ENCODE results near the gene ZRSR2.
"Not testable (repeated sequence)": the region's sequence is repeated elsewhere in the genome, so short reads cannot be mapped to it uniquely, and the experiment has no call there.

The ZRSR2 gene

GRCh38 chrX:15829217-15829616 lies 38.9 kb downstream of the ZRSR2 start:
- no peak for DNase-seq (ENCODE audit: low read depth)
- H3K4me3 ChIP-seq (ENCODE audit: control insufficient read depth, low read depth, low read length): no peak overlapping the region
- no peak for TF ChIP-seq CTCF (conservative IDR thresholded peaks at IDR 0.05; ENCODE audit: control insufficient read depth, insufficient read depth, low read depth, low read length)

- not testable (repeated sequence) for H3K4me3 ChIP-seq (ENCODE audit: control insufficient read depth, low read depth, low read length); DNase-seq (ENCODE audit: low read depth)
Observed at GRCh38 chrX:15831347-15831746, 41.1 kb downstream of the ZRSR2 start.

- no peak overlapping the region for H3K4me3 ChIP-seq (ENCODE audit: control insufficient read depth, low read depth, low read length)
- DNase-seq (ENCODE audit: low read depth): no peak
- TF ChIP-seq CTCF (conservative IDR thresholded peaks at IDR 0.05; ENCODE audit: control insufficient read depth, insufficient read depth, low read depth, low read length): no peak
Observed at GRCh38 chrX:15834053-15834452, 43.8 kb downstream of the ZRSR2 start.

- no peak overlapping the region for H3K4me3 ChIP-seq (ENCODE audit: control insufficient read depth, low read depth, low read length)
- DNase-seq (ENCODE audit: low read depth): no peak
- TF ChIP-seq CTCF (conservative IDR thresholded peaks at IDR 0.05; ENCODE audit: control insufficient read depth, insufficient read depth, low read depth, low read length): no peak
Observed at GRCh38 chrX:15834827-15835595, 44.7 kb downstream of the ZRSR2 start.

- DNase-seq (ENCODE audit: low read depth): no peak
- H3K4me3 ChIP-seq (ENCODE audit: control insufficient read depth, low read depth, low read length): no peak overlapping the region
- TF ChIP-seq CTCF (conservative IDR thresholded peaks at IDR 0.05; ENCODE audit: control insufficient read depth, insufficient read depth, low read depth, low read length): peak; percentile 44
Observed at GRCh38 chrX:15838017-15838416, 47.7 kb downstream of the ZRSR2 start.

GRCh38 chrX:15841853-15842516 lies 51.7 kb downstream of the ZRSR2 start:
- no peak for TF ChIP-seq CTCF (conservative IDR thresholded peaks at IDR 0.05; ENCODE audit: control insufficient read depth, insufficient read depth, low read depth, low read length)
- DNase-seq (ENCODE audit: low read depth): no peak
- no peak overlapping the region for H3K4me3 ChIP-seq (ENCODE audit: control insufficient read depth, low read depth, low read length)

GRCh38 chrX:15843960-15844359 lies 53.7 kb downstream of the ZRSR2 start:
- no peak overlapping the region for H3K4me3 ChIP-seq (ENCODE audit: control insufficient read depth, low read depth, low read length)
- TF ChIP-seq CTCF (conservative IDR thresholded peaks at IDR 0.05; ENCODE audit: control insufficient read depth, insufficient read depth, low read depth, low read length): no peak
- no peak for DNase-seq (ENCODE audit: low read depth)

Measured in fibroblast of mammary gland (primary cell).